Muscle layer of duodenum (tissue), 2 donors: ENCODE data around the gene TGFBRAP1.

Experiments used
- H3K27ac ChIP-seq: one replicate; pipeline ENCODE4 v1.7.0; 2013; ENCODE audit warnings: mild to moderate bottlenecking, low read length
- H3K27me3 ChIP-seq: one replicate; pipeline ENCODE4 v1.7.0; 2013; ENCODE audit warnings: low read depth, mild to moderate bottlenecking, control low read depth, low read length
- H3K36me3 ChIP-seq, 2 donors: one replicate each; pipeline ENCODE4 v1.7.0; 2013; ENCODE audit warnings: low read length in 2 of 2, control low read depth in 1 of 2, mild to moderate bottlenecking in 1 of 2; ENCODE audit not compliant: insufficient read depth in 2 of 2, control insufficient read depth in 1 of 2
- H3K4me1 ChIP-seq, 2 donors: one replicate each; pipeline ENCODE4 v1.7.0; 2013; ENCODE audit warnings: low read length in 2 of 2, mild to moderate bottlenecking in 2 of 2, control low read depth in 1 of 2, moderate library complexity in 1 of 2; ENCODE audit not compliant: insufficient read depth in 2 of 2, control insufficient read depth in 1 of 2
- H3K4me3 ChIP-seq, 2 donors: one replicate each; pipeline ENCODE4 v1.7.0; 2013; ENCODE audit warnings: low read length in 2 of 2, low read depth in 1 of 2, mild to moderate bottlenecking in 1 of 2
- H3K9me3 ChIP-seq, 2 donors: one replicate each; pipeline ENCODE4 v1.7.0; 2013; ENCODE audit warnings: low read length in 2 of 2, control low read depth in 1 of 2, mild to moderate bottlenecking in 1 of 2; ENCODE audit not compliant: control insufficient read depth in 1 of 2
- donor health status: healthy.

The TGFBRAP1 gene

DNA sequence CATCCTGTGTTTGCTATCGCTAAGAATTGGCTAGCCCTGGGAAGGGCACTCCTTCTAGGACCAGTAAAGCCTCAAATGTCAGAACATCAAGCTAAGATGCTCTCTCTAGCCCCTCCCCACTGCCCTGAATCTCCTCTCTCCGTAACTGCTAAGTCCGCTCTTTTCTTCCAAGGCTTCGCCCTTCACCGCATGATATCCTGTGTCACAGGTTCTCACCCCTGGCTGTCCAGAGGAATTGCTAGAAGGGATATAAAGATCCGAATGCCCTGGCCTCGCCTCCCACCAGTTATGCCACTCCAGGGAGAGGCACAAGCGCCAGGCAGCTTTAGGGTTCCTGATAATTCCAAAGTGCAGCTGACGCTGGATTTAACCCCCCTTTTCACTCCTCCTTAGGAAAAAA, 105.1 kb downstream of the TGFBRAP1 start:
- H3K27me3 ChIP-seq: no peaks in the 10 kb centered on the region
- H3K4me3 ChIP-seq: no peak overlapping the region
- peaks cover 0 to 4% of the 10 kb centered on the region in 2 donors for H3K4me1 ChIP-seq
- H3K27ac ChIP-seq: no peak overlapping the region
- H3K9me3 ChIP-seq: no peaks in the 10 kb centered on the region
- H3K36me3 ChIP-seq: no peaks in the 10 kb centered on the region

DNA sequence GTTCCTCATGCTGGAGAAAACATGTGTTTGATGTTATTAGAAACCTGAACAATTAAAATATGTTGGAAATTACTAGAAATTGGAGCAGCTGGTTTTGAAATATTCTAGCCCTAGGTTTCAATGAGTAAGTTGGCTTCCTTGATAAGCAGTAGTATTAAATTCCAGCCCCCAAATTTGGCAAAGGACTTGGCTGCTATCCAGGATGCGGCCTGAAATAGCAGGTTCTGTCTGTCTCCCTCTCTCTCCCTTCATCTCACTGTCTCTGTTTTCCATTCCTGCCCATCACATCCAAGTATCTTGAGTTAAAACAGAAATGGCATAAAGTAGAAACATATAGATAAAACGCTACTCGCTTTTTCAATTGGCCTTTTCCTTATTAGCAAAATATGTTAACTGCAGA, 108.9 kb downstream of the TGFBRAP1 start:
- Histone ChIP-seq H3K4me3 (no peak overlapping the region), H3K4me1 (peaks cover 0 to 4% of the 10 kb centered on the region in 2 donors), H3K27ac (no peak overlapping the region), H3K9me3 (no peaks in the 10 kb centered on the region), H3K27me3 (no peaks in the 10 kb centered on the region), H3K36me3 (no peaks in the 10 kb centered on the region)

DNA sequence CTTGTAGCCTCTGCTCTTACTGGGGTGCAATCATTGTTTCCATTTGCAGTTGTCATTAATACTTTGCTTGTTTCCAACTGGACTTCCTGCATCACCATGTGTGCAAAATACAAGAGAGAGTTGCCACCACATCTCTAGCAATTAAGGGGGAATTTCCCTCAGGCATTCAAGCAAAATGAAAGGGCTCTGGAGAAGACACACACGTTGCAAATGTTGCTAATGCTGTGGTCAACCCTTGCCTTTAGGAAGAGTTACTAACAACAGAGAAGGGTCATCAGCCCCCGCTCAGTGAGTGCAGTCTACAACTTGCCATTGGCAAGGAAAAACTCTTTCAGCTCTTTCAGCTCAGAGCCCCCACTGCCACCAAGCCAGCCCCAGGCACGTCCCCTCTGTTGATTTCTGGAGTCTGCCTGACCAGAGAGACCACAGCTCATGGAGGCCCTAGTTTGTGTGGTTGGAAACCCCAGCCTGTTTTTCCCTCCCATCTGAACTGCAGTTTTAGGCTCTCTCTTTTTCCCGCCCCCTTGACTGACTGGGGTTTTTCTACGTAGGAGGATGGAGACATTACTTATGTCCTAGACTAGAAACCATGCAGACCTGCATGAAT, 113.8 kb downstream of the TGFBRAP1 start:
- Histone ChIP-seq H3K4me1 (peaks cover 0 to 2% of the 10 kb centered on the region in 2 donors), H3K9me3 (no peaks in the 10 kb centered on the region), H3K4me3 (no peak overlapping the region), H3K27ac (no peak overlapping the region), H3K36me3 (no peaks in the 10 kb centered on the region), H3K27me3 (no peaks in the 10 kb centered on the region)
